Activated CD4-positive, alpha-beta T cell treated with anti-CD3 and anti-CD28 coated beads for 24 hours (primary cell): Measurements from ENCODE around the gene SEPTIN1.

Experiments used
- DNase-seq, 2 donors: peaks; one replicate each; pipeline ENCODE4 v3.0.0-alpha.2; 2020; ENCODE audit warnings: low read depth in 2 of 2

SEPTIN1 gene, protein sequence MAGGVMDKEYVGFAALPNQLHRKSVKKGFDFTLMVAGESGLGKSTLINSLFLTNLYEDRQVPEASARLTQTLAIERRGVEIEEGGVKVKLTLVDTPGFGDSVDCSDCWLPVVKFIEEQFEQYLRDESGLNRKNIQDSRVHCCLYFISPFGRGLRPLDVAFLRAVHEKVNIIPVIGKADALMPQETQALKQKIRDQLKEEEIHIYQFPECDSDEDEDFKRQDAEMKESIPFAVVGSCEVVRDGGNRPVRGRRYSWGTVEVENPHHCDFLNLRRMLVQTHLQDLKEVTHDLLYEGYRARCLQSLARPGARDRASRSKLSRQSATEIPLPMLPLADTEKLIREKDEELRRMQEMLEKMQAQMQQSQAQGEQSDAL

DNA sequence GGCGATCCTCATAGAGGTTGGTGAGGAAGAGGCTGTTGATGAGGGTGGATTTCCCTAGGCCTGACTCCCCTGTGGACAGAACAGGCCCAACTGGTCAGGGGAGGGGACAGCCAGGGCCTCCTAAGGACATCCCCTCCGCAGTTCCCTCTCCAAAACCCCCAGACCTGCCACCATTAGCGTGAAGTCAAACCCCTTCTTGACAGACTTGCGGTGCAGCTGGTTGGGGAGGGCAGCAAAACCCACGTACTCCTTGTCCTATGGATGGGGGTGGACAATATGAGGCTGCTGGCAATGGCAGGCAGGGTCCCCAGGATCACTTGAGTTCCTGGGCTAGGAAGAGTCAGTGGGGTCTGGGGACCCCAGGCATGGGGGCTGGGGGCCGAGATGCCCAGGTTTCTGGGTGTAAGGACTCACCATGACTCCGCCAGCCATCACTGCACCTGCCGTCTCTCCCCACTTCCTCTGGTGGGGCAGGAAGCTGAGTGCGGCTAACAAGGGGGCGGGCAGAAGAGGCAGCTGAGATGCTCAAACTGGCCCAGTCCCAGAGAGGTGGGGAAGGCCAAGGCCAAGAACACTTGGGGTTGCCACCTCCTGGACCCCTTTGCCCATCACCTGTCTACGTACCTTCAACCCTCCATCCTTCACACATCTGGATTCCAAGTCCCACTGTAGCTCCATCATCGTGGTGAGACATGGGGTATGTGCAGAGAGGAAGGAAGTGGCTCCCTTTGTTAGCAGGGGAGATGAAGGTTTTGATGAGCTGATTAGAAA is at the start of gene SEPTIN1:
Gene SEPTIN1, minus strand, starts transcription at position 451 of the 771 bp plus-strand sequence. Its CDS starts 19 bp downstream, at position 432.
- DNase-seq = peak; percentile 54 to 61

DNA sequence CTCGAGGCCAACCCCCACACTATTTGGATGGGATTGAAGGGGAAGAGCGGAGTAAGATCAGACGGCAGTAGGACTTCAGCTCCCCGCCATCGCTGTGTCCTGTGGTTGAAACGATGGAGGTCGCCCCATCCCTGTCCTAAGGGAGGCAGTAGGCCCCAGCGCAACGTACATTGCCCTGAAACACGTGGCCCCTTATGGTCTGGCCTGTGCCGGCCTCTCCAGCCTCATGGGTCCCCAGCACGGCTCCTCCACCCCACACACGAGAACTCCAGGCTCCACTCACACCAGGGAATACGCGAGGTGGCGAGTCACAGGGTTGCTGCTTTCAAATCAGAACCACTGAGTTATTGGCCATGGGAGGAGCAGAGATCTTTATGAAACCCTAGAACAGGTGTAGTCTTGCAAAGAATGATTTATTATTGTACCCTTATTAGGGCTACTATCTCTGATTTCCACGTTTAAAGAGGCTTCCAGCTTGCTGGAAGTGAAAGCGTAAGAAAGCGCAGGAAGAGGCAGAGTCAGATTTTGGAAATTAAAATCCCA is 48.1 kb upstream of the SEPTIN1 start:
- peak in 1 of 2 donors; percentile 16 for DNase-seq

DNA sequence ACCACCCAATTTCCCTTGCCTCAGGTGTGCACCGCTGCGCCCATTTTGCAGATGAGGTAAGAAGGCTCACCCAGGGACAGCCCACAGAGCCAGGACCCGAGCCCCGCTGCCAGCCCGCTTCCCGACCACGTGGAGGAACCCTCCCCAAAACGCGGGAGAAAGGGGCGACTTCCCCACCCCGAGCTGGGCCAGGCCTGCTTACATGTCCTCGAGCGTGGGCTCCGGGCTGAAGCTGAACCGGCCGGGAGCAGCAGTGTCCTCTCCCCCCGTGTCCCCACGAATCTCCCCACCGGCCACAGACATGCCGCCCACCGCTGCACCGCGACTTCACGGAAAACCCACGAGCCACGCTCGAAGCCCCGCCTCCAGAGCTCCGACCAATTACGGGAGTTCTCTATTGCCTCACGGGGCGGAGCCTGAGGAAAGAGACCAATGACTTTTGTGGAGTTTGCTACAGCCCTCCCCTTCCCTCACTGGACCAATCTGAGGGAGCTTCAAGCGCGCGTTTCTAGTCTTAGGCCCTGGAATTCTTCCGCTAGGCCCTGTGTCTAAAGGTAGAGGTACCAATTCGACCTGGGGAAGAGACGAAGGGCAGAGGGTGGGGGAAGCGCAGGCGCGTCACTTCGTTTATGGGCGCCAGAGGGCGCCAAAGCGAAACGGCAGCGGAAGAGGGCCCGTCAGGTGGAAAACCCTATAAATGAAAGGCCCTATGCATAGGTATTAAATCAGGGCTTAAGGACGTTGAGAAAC is 47.5 kb upstream of the SEPTIN1 start, which contains the start of gene DCTPP1:
Gene DCTPP1, minus strand, starts transcription at position 353 of the 750 bp plus-strand sequence. Its CDS starts 50 bp downstream, at position 303.
- peak; percentile 93 to 96 for DNase-seq

DNA sequence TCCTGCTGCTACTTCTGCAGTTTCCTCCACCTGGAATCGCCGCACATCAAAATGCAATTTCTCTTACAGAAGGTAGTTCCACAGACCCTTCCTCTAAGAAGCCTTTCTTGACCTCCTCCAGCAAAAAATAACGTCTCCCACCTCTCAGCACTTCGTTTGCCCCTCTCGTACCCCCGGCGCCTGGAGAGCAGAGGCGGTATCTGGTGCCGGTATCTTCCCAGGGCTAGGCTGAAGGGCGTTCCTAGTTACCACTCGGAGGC is 47.0 kb upstream of the SEPTIN1 start:
- DNase-seq = no peak

DNA sequence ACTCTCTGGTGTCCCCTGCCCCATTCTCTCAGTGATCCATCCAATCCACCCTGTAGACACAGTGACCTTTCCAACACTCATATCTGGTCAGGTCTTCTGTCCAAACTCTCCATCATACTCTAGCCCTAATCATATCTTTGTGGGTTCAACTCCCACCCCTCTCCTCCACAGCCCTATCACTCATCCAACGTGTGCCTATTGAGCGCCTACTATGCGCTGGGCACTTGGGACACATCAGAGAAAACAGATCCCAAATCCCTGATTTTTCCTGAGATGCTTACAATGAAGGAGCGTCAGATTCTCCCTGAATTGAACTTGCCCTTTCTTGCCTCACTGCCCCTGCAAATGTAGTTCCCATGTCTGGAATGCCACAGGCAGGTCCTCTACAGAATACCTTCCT is 45.7 kb upstream of the SEPTIN1 start:
- no peak for DNase-seq

DNA sequence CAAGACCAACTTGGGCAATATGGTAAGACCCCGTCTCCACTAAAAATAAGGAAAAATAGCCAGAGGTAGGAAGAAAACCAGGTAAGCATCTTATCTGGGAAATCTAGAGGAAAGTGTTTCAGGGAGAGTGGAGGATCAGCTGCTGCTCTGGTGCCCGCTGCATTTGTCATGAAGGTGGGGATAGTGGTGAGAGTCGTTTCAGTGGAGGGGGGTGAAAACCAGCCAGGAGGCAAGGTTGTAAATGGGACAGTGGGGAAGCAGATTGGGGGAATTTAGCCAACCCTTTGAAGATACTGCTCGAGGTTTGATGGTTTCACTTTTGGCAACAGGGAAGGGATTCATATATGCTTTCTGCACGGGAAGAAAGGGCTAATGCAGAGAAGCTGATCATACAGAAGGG is 38.6 kb upstream of the SEPTIN1 start:
- no peak for DNase-seq

DNA sequence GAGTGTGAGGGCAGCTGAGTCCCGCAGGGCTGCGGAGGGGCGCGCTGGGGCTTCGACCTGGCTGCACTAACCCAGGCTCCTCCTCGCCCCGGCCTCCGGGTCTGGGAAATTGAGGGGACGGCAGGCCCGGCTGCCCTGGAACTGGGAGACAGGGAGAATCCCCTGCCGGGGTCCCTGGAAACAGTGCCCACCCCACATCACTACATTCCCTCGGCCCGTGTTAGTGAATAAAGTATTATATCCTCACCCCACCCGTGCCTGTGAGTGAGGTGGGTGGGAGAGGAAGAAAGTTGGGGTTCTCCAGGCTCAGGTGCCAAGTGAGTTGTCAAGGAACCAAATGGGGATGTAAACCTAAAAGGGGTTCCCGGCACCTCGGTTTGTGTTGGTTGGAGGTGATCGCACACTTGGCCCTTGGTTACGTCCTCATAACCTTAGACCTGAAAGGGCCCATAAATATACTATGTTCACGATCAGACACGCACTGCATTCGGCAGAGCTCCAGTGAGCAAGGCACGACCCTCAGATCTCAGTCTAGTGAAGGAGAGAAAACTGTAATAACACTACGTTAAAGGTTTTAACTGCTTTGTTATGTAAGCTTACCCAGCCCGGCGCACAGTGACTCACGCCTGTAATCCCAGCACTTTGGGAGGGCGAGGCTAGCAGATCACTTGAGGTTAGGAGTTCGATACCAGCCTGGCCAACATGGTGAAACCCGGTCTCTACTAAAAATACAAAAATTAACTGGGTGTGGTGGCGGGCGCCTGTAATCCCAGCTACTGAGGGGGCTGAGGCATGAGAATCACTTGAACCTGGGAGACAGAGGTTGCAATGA is 36.2 kb upstream of the SEPTIN1 start:
- DNase-seq = no peak

DNA sequence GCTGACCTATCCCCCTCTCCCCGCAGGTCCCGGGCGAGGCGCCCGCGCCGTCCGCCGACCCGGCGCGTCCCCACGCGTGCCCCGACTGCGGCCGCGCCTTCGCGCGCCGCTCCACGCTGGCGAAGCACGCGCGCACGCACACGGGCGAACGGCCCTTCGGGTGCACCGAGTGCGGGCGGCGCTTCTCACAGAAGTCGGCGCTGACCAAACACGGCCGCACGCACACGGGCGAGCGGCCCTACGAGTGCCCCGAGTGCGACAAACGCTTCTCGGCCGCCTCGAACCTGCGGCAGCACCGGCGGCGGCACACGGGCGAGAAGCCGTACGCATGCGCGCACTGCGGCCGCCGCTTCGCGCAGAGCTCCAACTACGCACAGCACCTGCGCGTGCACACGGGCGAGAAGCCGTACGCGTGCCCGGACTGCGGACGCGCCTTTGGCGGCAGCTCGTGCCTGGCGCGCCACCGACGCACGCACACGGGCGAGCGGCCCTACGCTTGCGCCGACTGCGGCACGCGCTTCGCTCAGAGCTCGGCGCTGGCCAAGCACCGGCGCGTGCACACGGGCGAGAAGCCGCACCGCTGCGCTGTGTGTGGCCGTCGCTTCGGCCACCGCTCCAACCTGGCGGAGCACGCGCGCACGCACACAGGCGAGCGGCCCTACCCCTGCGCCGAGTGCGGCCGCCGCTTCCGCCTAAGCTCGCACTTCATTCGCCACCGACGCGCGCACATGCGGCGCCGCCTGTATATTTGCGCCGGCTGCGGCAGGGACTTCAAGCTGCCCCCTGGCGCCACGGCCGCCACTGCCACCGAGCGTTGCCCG is 35.4 kb upstream of the SEPTIN1 start:
- peak; percentile 63 to 82 for DNase-seq

DNA sequence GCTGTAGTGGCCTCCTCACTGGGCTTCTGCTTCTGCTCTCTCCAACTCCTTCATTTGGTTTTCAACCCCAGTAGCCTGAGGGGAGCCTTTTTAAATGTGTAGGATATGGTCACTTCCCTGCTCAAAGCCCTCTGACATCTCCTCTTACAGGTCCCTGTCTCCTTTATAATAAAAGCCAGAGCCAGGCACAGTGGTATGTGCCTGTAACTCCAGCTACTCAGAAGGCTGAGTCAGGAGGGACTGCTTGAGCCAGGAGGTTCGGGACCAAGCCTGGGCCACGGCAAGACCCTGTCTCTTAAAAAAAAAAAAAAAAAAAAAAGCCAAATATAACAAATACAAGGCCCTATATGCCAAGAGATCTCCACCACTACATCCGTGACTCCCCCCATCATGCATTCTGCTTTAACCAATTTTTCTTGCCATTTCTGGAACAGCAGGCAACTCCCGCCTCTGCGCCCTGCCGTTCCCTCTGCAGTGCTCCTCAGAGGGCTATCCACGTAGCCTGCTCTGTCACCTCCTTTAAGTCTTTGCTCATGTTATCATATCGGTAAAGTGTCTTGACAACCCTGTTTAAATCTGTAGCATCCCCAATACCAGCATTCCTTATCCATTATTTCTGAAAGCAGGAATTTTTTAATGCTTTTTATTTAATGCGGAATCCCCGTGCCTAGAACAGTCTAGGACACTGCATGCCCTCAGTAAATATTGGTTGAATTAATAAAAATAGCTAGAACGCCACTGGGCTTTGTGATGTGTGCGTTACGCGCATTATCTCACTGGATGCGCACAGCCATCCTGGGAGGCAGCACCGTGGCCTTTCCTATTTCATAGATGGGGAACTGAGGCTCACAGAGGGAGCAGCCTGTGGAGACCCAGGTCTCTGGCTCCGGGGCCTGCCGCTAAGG is 34.5 kb upstream of the SEPTIN1 start:
- DNase-seq = no peak

DNA sequence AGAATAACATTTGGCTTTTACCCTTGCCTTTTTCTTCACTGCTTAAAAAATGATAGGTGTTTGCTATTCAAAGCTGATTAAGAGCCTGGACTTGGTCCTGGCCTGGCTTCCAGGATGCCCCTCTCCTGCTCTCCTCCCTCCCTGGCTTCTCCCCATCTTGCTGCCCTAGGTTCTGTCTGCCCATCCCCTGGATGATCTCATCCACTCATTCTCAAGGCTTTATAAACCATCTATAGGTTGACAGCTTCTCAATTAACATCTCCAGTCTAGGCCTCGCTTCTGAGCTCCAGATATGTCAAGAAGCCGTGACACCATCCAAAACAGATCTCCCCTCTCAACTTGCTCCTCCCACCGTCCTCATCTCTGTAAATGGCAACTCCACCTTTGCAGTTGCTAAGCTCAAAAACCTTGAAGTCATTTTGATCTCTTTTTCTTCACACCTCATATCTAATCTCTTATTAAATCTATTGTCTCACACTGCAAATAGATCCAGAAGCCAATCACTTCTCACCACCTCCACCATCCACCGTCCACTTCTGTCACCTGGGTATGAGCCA is 33.8 kb upstream of the SEPTIN1 start:
- no peak for DNase-seq

DNA sequence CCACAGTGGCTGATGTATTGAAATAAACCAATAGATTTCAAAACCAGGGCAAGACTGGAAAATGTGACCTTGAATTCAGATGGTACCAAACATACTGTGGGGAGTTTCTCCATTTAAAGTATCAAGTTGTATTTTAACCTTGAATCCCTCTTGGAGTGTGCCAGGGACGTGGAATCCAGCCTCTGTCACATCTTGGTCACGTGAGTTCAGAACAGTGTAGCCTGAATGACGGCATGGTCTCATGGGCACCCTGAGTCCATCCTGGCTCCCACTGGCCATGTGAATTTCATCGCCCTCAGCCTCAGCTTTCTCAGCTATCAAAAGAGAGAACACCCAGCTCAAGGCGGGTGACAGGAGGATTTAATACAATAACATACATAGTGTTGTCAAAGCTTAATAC is 31.8 kb upstream of the SEPTIN1 start:
- no peak for DNase-seq

DNA sequence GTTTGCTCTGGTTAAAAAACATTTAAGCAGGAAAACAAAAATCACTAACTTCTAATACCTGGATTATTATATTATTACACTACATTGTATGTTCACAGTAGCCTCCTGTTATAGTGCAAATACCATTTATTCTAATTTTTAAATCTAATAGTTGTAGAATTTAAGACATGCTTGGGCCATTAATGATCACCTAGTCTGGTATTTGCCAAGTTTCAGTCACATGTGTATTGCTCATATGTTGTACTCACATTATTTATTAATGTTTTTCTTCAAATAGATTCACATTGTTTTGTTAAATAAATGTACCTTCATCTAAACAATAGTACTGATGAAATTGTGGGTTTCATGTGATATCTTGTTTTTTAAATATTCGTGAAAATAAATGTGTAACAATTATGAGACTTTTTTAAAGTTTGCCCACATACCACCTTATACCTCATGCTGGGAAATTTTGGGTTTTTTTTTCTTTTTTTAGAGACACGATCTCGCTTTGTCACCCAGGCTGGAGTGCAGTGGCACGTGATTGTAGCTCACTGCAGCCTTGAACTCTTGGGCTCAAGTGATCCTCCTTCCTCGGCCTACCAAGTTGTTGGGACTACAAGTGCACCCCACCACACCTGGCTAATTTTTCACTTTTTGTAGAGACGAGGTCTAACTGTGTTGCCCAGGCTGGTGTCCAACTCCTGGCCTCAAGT is 30.9 kb upstream of the SEPTIN1 start:
- DNase-seq = no peak

DNA sequence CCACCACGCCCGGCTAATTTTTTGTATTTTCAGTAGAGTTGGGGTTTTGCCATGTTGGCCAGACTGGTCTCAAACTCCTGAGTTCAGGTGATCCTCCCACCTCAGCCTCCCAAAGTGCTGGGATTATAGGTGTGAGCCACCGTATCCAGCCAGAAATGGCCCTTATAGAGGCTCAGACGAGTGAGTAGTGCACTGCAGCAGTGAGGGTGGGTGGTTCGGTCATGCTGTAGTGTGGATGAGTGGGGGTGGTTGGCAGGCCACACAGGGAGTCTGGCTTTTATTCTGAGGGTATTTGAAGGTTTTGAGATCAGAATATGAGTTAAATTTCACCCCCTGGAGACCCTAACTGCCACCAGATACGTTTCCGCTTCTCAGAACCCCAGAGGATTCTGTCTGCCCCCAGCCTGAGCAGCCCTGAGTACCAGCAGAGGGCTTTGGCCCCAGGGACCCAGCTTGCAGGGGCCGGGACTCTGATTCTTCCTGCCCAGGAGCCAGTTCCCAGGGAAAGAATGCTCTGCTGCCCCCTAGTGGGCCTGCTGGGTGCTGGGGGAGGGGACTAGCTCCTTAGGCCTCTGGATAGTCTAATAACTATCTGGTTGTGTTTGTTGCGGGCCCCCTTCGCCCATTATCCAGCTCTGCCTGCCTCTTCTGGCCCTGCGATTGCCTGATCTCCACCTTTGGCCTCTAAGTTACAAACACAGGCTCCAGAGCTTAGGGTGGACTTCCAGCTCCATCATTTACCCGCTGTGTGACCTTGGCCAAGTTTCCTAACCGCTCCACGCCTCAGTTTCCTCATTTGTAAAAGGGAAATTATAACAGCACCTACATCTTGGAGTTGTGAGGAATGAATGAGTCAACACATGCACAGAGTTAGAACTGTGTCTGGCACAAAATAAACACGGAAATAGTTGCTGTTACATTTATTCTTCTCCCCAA is 27.0 kb upstream of the SEPTIN1 start:
- peak; percentile 93 for DNase-seq

DNA sequence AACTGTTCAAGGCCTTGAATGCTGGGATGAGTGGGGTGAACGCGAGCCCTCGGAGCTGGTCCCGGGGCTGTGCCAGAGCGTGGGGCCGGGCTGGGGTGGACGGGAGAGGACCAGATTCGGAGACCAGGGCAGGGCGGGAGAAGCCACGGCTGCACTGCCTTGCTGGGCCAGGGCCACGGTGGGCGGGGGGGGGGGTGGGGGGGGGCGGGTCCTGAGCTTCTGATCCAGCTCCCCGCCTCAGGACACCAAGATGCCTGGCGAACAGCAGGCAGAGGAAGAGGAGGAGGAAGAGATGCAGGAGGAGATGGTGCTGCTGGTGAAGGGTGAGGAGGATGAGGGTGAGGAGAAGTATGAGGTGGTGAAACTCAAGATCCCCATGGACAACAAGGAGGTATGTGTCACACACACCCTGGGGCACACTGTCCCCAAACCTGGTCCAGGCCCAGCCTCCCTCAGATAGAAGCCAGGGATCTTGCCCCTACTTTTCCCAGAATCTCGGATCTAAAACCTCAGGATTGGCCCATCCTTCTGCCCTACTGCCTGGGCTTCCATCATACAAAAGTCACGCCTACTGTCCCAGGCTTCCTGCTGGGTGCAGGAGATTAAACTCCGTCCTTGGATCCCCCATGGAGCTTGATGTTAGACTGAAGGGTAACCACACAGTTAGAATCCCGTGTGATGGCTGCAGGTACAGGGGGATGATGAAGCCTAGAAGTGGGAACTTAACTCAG is 25.6 kb upstream of the SEPTIN1 start:
- no peak for DNase-seq

DNA sequence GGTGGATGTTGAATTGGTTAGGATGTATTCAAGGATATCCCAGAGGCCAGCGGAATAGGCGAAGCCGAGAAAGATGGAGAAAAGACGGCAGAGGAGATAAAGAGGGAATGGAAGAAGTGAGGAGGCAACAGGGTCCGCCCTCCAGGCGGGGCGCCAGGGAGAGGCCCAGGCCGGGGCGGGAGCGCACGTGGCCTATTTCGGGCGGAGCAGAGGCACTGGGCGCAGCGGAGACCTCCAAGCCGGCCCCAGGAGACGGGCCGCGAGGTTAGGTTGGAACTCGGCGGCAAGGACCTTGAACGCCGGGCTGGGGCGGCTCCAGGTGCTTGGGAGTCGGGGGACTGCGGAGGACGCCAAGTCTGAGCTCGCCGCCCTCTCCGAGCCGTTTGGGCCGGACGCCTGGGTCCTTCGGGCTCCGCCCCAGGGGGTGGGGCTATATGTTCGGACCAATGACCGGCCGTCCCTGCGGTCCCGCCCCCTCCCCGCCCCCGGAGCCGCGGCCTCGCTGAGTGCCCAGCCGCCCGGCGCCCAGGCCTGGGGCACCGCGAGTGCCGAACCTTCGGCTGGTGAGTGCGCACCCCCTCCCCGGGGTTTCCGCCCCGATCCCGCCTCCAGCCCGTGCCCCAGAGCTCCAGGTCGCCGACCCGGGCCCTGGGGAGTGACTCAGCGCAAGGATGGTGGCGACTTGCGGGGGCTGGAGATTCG is 24.9 kb upstream of the SEPTIN1 start, which contains the start of gene ZNF771:
Gene ZNF771, plus strand, starts transcription at position 505 of the 702 bp plus-strand sequence. CDS start 448 bp downstream, outside the sequence.
- DNase-seq = peak; percentile 86 to 95

DNA sequence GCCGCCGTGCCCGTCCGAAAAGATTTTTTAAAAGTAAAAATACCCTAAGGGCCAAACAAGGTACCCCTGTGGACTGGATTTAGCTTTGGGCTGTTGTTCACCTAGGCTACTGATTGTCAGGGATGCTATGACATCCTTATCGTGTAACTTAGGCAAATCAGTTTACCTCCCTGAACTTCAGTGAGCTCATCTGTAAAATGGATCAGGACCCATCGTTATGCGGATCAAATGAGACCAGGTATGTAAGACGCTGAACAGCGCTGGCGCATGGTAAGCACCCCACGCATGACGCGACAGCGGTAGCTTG is 24.4 kb upstream of the SEPTIN1 start:
- DNase-seq = no peak
